GM18526 (cell line): Measurements from ENCODE around the gene ITSN1.

Experiments used
- POLR2A ChIP-seq: IDR thresholded peaks from 3 replicates; pipeline ENCODE4 v1.6.1; 2011; ENCODE audit not compliant: insufficient read length; ENCODE audit errors: extremely low read depth

Gene ITSN1

DNA sequence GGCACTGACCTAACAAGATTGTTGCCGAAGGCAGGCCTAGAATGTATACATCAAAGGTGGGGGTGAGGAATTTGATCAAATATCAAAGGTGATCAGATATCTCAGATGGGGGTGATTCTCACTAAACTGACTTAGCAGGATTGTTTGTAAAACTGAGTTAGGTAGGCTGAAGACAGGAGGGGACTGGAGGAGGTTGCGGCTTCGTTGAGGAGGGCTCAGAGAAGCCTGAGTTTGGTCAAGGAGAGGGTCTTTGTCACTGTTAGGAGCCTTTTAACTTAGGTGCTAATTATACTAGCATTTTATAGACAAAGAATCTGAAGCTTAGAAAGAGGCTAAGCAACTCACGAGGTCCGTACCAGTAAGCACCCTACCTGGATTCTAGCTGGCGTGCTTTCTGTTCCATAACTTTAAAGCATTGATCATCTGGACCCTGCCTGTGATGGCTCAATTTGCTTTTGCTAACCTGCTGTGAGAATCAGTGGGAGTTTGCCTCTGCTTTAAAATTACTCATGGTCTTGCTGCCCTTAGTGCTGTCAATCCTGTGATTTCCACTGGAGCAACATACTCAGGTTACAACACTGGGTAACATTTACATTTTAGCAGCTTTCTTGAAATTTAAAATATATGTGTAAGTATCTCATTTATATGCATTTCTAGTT, 49.8 kb downstream of the ITSN1 start:
- no peak for TF ChIP-seq POLR2A

DNA sequence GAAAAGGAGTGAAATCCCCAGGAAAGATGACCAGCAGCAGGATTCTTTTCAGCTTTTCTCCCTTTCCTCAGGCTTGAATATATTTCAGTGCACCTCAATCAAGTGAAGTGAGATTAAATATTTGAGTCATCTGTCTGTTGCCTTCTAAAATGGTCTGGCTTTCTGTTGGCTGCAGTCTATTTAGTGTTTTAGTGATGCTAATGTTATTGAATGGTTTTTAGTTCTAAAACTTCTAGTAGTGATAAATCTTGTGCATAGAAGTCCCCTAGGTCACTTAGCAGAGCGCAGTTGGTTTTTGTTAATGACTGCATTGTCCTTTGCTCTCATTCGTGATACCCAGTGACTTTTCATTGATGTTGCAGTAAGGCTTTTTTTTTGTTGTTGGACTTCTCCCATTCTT, 53.5 kb downstream of the ITSN1 start:
- no peak for TF ChIP-seq POLR2A

DNA sequence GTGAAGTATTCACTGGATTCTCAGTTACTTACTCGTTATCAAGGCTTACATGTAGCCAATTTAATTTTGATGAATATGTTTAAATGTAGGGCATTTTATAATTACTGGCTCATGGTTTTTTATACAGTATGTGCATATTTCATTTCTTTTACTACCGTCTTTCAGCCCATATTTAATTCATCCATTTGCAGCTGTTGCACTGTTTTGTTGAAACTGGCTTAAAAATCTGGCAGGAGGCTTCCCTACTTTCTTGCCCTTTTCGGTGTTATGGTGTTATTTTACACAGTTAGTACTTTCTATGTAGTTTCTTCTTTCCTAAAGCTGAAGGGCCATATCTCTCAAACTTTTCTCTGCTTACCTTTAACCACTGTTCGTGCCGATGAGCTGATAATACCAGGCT, 54.2 kb downstream of the ITSN1 start:
- no peak for TF ChIP-seq POLR2A

DNA sequence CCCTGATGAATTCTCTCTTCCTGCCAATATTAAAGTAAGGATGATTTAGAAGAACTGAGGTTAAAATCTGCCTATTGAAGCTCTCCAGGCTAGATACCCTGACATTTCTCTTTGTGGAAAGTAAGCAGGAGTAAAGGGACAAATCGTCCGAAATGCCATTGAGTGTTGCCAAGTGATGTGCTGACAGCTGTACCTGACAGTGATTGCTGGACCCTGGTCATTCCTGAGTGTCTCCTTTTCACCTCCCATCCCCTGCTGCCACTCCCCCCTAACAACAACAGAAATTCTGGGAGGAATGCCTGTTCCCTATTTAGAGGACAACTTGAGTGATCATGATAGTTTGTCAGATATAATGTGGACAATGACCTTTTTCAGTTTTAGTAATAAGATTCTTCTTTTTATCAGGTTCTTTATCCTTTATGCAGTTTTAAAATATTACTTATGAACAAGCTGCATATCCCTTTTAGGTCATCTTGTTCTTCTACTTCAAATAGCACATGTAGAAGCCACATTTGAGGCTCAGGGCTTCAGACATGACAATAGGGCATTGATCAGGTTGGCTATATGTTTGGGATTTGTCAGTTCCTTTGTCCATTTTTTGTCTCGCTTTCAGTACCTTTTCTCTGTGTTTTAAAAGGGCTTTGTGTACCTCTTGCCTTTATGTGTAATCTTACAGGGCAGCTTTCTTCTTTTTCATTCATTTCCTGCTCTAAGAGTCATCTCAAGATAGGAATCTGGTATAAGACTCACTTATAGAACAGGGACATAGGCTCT, 56.0 kb downstream of the ITSN1 start:
- no peak for TF ChIP-seq POLR2A

DNA sequence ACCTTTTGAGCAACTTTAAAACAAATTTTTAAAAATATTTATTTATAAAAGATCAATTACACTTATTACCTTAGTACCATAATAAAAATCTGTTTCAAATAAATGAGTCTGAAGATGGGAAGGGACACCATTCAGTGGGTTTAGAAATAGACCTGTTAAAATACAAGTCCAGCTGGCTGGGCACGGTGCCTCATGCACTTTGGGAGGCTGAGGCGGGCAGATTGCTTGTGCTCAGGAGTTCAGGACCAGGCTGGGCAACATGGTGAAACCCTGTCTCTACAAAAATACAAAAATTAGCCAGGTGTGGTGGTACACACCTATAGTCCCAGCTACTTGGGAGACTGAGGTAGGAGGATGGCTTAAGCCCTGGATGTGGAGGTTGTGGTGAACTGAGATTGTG, 57.0 kb downstream of the ITSN1 start:
- no peak for TF ChIP-seq POLR2A

DNA sequence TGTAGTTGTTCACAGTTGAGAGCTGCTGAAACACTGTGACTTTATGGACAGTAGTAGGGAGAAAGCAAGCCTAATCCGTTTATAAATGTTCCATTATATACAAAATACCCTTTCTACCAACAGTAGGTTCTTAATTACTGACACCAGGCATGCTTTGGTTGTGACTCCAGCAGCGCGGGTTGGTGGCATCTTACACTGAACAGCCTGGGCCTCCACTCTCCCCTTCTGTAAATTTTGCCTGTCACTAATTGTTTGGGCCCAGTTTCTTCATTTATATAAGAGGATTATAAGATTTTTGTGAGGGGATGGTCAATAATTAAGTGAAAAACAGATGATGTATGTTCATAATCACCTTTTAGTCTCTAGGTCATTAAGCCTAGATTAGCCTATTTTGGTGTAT, 58.2 kb downstream of the ITSN1 start:
- TF ChIP-seq POLR2A, result no peak

DNA sequence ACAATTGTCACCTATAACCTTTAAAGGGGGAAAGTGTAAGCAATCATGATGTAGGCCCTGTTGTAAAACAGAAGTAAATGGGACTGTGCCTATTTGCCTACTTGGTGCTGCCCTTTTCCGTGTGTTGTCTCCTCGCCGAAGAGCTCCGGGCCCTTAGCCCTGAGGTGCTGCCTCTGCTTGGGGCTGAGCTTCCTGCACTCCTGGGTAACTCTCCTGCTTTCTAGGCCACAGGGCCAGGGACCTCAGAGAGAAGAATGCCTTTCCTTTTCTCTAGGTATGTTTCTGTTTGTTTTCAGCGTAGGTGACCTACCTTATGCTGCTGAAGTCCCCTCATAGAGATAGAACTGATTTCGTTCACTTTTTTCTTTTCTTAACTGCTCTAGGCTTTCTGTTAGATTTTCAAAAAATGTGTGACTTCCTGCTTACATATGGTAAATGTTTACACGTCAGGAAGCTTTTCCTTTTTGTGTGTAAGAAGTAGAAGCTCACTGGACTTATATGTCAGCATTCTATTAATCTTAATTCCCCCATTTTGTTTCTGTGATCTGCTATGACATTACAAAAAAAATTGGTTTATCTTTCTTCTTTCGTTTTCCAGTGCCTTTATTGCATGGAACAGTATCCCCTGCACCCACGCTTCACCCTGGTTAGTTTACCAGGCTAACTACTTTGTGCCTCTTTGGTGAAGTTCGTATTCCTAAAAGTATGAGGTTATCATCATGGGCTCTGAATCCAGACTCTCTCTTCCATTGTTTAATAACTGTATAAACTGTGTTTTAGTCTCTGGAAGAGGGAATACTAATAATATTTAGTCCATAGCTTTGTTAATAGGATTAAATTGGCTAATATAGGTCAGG, 61.7 kb downstream of the ITSN1 start:
- TF ChIP-seq POLR2A, result no peak

DNA sequence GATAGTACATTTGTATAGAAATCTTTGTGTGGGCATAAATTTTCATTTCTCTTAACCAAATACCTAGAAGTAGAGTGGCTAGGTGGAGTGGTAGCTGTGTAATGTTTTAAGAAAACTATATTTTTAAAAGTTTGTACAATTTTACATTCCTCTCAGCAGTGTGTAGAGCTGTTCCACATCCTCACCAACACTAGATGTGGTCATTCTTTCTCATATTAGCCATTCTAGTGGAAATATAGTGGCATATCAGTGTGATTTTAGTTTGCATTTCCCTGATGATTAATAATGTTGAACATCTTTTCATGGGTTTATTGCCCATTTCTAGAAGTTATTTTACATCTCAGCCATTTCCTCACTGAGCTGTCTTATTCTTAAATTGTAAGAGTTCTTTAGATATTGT, 65.5 kb downstream of the ITSN1 start:
- no peak for TF ChIP-seq POLR2A

DNA sequence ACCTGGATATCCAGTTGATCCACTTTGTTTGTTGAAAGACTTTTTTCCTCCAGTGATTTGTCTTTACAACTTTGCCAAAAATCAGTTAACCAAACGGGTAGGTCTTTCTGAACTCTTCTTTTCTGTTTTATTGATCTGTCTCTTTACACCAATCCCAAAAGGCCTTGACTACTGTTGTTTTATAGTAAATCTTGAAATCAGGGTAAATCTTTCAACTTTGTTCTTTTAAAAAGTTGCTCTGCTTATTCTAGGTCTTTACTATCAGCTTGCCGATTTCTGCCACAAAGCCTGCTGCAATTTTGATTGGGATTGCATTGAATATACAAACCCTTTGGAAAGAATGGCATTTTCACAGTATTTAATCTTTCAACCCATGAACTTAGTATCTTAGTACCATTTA, 66.6 kb downstream of the ITSN1 start:
- TF ChIP-seq POLR2A, result no peak

DNA sequence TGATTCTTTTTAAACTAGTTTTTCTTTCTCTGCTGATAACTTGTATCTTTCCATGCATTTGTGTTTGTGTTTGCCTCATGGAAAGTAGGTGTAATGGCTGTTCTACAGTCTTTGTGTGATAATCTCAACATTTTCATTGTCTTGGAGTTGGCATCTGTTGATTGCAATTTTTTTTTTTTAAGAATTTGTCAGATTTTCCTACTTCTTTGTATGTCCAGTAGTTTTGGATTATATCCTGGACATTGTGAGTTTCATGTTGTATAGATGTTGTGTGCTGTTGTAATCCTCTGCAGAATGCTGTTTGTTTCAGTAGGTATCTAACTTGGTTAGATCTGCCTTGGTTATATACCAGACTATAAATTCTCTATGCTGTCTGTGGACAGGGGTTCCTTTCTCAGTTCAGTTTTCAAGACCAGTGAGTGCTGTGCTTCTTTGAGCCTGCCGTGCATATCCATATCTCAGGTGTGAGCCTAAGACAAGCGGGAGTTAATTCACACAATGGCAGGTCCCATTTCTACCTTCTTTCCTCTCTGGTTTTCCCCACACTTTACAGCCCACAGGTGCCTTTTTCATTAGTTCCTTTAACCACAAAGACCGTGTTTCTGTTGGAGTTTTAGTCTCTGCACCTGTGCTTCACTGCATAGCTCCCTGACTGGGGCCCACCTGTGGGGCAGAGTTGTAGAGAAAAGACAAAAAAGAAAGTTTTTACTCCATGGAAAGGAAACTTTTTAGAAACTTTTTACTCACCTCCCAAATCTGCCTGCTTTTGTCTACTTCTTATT, 69.9 kb downstream of the ITSN1 start:
- TF ChIP-seq POLR2A, result no peak

DNA sequence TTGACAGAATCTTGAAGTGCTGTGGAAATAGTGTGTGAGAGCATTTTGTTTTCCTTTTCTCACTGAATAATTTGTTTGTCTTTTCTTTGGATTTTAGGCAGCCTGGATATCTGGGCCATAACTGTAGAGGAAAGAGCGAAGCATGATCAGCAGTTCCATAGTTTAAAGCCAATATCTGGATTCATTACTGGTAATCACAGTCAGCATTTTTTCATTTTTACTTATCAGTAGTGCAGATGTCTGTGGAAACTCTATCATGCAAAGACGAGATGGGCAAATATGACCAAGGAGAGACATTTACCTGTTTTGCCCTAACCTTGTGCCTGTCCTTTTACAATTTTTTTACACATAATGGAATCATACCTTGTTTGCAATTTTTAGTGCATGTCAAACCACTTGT, 78.8 kb downstream of the ITSN1 start:
- no peak for TF ChIP-seq POLR2A

DNA sequence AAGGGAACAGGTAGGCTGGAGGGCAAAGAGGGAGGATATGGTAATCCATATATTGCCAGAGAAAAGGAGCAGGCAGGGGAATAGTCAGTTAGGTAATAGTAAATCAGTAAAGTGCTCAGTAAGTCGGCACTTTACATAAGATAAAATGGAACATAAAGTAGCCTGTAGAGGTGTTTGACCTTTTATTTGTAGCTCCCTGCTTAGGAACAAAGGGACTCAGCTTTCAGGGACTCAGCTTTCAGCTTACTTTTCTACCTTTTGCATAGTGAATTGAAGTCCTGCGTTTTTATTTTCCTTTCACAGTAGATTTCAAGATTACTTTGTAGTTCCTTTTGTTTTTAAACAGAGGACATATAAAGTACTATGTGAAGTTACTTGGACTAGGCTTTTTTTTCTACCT, 87.3 kb downstream of the ITSN1 start:
- TF ChIP-seq POLR2A, result no peak

DNA sequence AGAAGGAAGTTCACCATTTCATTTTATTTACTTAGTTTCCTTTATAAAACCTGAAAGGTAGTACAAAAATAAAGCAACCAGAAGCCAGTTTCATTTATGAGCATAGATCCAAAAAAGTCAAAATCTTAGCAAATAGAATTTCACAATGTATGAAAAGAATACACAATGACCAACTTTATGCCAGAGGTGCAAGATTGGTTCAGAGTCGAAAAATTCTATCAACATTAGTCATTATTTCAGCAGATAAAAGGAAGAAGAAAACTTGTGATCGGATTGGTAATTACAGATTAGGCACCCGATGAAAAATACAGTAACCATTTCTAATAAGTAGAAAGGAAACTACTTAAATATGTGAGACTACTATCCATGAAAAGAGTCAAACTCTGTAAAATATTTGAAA, 89.1 kb downstream of the ITSN1 start:
- no peak for TF ChIP-seq POLR2A

DNA sequence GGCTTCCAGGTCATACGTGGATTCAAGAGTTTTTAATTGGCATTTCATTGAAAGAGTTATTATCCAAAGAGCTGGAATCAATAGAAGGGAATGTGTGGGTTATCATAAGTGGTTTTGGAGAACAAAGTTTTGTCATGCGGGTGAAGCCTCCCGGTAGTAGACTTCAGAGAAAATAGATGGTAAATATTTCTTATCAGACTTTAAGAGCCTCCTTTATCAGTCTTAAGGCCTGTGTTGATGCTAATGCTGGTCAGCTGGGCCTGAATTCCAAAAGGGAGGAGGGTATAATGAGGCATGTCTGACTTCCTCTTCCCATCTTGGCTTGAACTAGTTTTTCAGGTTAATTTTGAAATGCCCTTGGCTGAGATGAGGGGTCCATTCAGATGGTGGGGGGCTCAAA, 89.7 kb downstream of the ITSN1 start:
- no peak for TF ChIP-seq POLR2A

DNA sequence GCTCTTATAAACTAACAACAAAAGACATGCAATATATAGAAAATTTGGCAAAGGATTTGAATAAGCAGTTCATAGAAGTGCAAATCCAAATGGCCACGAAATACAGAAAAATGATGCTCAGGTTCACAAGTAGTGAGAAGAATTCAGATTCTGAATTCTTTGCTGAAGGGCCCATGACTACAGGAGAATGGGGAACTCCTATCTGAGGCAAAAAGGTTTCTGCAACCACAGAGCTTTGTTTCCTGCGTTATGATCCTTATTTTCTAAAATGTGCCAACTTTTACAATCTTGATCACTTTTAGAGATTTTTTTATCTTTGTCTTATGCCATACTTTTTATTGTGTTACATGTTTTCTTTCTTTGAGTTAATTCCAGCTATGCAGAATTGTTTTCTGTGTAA, 91.3 kb downstream of the ITSN1 start:
- no peak for TF ChIP-seq POLR2A

DNA sequence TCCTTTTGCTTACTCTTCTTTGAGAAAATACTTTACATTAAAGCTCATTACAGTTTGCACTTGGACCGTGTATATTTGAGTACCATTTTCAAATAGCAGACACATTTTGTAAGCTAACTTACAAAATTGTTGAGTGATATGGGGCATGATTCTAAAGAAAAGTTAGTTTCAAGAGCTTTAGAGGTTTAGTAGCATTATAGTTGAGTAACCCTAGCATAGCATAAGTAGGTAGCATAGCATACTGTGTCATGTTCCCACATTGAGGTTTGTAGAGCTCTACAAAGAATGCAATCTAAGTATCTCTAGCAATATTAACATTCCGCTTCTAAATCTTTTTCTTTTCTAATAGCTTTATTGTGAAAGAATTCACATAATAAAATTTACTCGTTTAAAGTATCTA, 92.0 kb downstream of the ITSN1 start:
- TF ChIP-seq POLR2A, result no peak

DNA sequence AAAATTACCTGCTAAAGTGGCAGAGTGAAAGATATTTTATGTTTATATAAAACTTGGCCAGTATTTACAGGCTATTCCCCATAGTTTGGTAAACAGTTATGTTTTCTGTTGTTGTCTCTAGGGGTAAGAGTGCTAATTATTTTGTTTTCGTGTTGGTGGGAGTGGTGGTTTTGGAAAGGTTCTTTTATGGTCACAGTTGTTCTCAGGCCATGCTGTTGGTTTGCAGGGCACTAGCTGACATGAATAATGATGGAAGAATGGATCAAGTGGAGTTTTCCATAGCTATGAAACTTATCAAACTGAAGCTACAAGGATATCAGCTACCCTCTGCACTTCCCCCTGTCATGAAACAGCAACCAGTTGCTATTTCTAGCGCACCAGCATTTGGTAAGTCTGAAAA, 92.5 kb downstream of the ITSN1 start:
- TF ChIP-seq POLR2A, result no peak
